Neural cell (in vitro differentiated cells): ENCODE measurements around the gene SERTAD2.

Source experiments
- CTCF ChIP-seq: fragments of 450-650 bp; IDR thresholded peaks from 2 replicates; pipeline ENCODE4 v1.5.1; 2014; ENCODE audit warnings: antibody characterized with exemption, mild to moderate bottlenecking, moderate library complexity; ENCODE audit not compliant: poor library complexity, severe bottlenecking
- RAD21 ChIP-seq: fragments of 450-650 bp; conservative IDR thresholded peaks from 2 replicates; pipeline ENCODE4 v1.6.1; 2014; ENCODE audit warnings: antibody characterized with exemption, mild to moderate bottlenecking, moderate library complexity
- REST ChIP-seq: IDR thresholded peaks from 2 replicates; pipeline ENCODE4 v1.6.1; 2012; ENCODE audit warnings: borderline replicate concordance
- SMC3 ChIP-seq: fragments of 450-650 bp; conservative IDR thresholded peaks from 2 replicates; pipeline ENCODE4 v1.6.1; 2014; ENCODE audit warnings: antibody characterized with exemption, mild to moderate bottlenecking, moderate library complexity; ENCODE audit not compliant: poor library complexity

DNA sequence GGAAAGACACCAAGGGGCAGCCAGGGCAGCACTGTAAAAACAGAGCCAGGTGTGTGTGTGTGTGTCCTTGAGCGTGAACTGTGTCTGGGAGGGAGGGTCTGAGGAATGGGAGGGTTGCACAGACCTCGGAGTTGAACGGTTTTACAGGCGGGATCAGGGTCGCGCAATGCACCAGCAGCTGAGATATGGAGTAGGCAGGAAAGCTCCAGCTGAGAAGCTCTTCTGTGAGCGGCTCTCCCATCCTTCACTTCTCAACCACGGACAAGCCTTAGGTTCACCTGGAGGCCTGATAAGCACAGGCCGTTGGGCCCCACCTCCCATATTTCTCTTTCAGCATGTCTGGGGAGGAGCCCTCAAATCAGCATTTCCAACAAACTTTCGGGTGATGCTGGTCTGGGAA, 12.1 kb downstream of the SERTAD2 start:
- no peak for TF ChIP-seq CTCF
- no peak for TF ChIP-seq SMC3
- no peak for TF ChIP-seq REST
- TF ChIP-seq RAD21, result no peak
